MCF 10A (cell line): ENCODE results near the gene PPP2R5E. TPM values are rescaled to one million over a fixed set of nuclear protein-coding genes. Genes with fewer than 3 reads are reported as not detected.

Source experiments
- BruUV-seq: library from RNA; stranded (reverse); fragments of 400-500 nt; replicated peaks from 2 replicates; lab custom pipeline; 2021; lab: Mats Ljungman, UMichigan
- CTCF ChIA-PET: fragments of 300-600 bp; sonication (Branson Sonifier 250); formaldehyde crosslinking; extraction: SDS; loops from one replicate; lab custom pipeline; 2021; ENCODE audit warnings: antibody characterized with exemption, inconsistent platforms; lab: Yijun Ruan, JAX
- POLR2A ChIA-PET: fragments of 300-600, 350-650 bp; sonication (Branson Sonifier 250); formaldehyde crosslinking; extraction: SDS; loops from one replicate; lab custom pipeline; 2020; ENCODE audit warnings: antibody characterized with exemption, inconsistent platforms; lab: Yijun Ruan, JAX
- DNase-seq: peaks from one replicate; pipeline ENCODE4 v3.0.0-alpha.2; 2018; ENCODE audit not compliant: unreplicated experiment
- H3K27ac Mint-ChIP-seq: one replicate; pipeline ENCODE4 v1.8.0; 2022; ENCODE audit warnings: mild to moderate bottlenecking, low read depth, mixed read lengths; ENCODE audit not compliant: unreplicated experiment
- H3K27me3 Mint-ChIP-seq: one replicate; pipeline ENCODE4 v1.8.0; 2022; ENCODE audit warnings: mixed read lengths; ENCODE audit not compliant: insufficient read depth, unreplicated experiment
- H3K36me3 Mint-ChIP-seq: one replicate; pipeline ENCODE4 v1.8.0; 2022; ENCODE audit warnings: mild to moderate bottlenecking, moderate library complexity, mixed read lengths; ENCODE audit not compliant: insufficient read depth, unreplicated experiment
- H3K4me1 Mint-ChIP-seq: one replicate; pipeline ENCODE4 v1.8.0; 2022; ENCODE audit warnings: mixed read lengths; ENCODE audit not compliant: insufficient read depth, unreplicated experiment
- H3K4me3 Mint-ChIP-seq: one replicate; pipeline ENCODE4 v1.8.0; 2022; ENCODE audit warnings: mild to moderate bottlenecking, moderate library complexity, mixed read lengths; ENCODE audit not compliant: unreplicated experiment
- H3K9me3 Mint-ChIP-seq: one replicate; pipeline ENCODE4 v1.8.0; 2022; ENCODE audit warnings: mixed read lengths; ENCODE audit not compliant: unreplicated experiment
- CTCF ChIP-seq: fragments of 200-600 bp; IDR thresholded peaks from one replicate; pipeline ENCODE4 v1.8.0; 2022; ENCODE audit warnings: antibody characterized with exemption, mild to moderate bottlenecking; ENCODE audit not compliant: unreplicated experiment
- intact Hi-C: fragments of 100-400 bp; cut with micrococcal nuclease; formaldehyde crosslinking; loops from 2 replicates; pipeline ENCODE4 v1.14.1; 2022
- total RNA-seq: library from RNA; stranded (reverse); gene quantifications from 2 replicates; pipeline ENCODE4 v1.2.3, GENCODE V29; 2022

The PPP2R5E gene
- total RNA-seq, 1 experiment from 2014 or later: 49.7 TPM

GRCh38 chr14:63452796-63453195 is 90.4 kb downstream of the PPP2R5E start:
- no TSS peak for BruUV-seq
- no peak for TF ChIP-seq CTCF
- H3K27ac Mint-ChIP-seq: no peak overlapping the region
- POLR2A ChIA-PET: interaction anchor here (0.7 to 2.4 kb wide), 6 partner anchors 15 to 90 kb away, joined by 3 to 14 read pairs (median 4); partner anchors contain the start of gene PPP2R5E
- H3K4me1 Mint-ChIP-seq: peaks cover 21% of the 10 kb centered on the region
- H3K36me3 Mint-ChIP-seq: peaks cover 14% of the 10 kb centered on the region
- H3K4me3 Mint-ChIP-seq: no peak overlapping the region
- H3K9me3 Mint-ChIP-seq: no peaks in the 10 kb centered on the region
- no peaks in the 10 kb centered on the region for H3K27me3 Mint-ChIP-seq
- no peak for DNase-seq
- intact Hi-C loops: no loop called here
- CTCF ChIA-PET: interaction anchor here (0.7 kb wide), 1 partner anchor 162 kb away, joined by 3 read pairs; no protein-coding TSS in a partner anchor

DNA sequence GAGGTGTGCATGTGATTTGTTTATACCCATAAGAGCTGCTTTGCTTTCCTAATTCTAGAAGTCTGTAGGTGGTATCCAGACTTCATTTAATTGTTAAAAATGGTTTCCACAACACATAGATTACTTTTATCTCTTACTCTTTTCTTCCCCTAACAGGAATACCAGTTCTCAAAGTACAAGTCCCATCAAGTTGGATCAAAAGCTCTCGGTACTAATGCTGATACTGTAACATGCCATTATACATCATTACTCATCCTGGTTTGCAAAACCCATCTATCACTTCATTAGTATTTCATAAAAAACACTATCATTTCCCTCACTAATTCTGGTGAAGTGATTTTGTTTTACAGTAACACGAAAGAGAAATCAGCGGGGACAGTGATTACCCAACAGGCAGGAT is 94.3 kb downstream of the PPP2R5E start:
- CTCF ChIA-PET: no interaction called here
- Mint-ChIP-seq H3K27me3 (no peaks in the 10 kb centered on the region), H3K4me3 (no peak overlapping the region), H3K9me3 (no peaks in the 10 kb centered on the region), H3K4me1 (peaks cover 17% of the 10 kb centered on the region), H3K27ac (no peak overlapping the region), H3K36me3 (peaks cover 14% of the 10 kb centered on the region)
- POLR2A ChIA-PET: interaction anchor here (0.6 to 2.0 kb wide), 3 partner anchors 9 to 94 kb away, joined by 3 to 9 read pairs (median 6); partner anchors contain the start of gene PPP2R5E
- intact Hi-C loops: no loop called here
- no peak for TF ChIP-seq CTCF
- no peak for DNase-seq
- BruUV-seq: no TSS peak

GRCh38 chr14:63444588-63444987 is 98.6 kb downstream of the PPP2R5E start:
- no TSS peak for BruUV-seq
- POLR2A ChIA-PET: interaction anchor here (1.8 kb wide), 1 partner anchor 27 kb away, joined by 4 read pairs; no protein-coding TSS in a partner anchor
- CTCF ChIA-PET: no interaction called here
- intact Hi-C loops: no loop called here
- Mint-ChIP-seq H3K9me3 (no peaks in the 10 kb centered on the region), H3K4me1 (peaks cover 9% of the 10 kb centered on the region), H3K27ac (no peak overlapping the region), H3K4me3 (no peak overlapping the region), H3K27me3 (no peaks in the 10 kb centered on the region), H3K36me3 (no peaks in the 10 kb centered on the region)
- TF ChIP-seq CTCF: no peak
- DNase-seq: no peak

DNA sequence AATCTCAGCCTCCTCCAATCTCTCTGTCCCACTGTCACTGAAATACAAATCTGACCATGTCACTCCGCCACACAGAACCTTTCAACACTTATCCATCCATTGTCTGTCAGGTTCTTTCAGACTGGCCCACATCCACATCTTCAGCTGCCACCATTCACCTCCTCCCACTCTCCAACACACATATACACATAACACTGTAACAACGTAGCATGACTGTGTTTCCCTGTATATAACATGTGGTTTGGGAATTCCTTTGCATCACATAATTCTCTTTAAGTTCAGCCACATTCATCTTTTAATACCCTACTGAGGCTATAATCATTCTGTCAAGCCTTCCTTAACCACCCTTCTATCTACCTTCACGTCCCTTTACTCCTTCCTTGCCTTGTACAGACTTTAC is 99.2 kb downstream of the PPP2R5E start:
- H3K36me3 Mint-ChIP-seq: no peaks in the 10 kb centered on the region
- intact Hi-C loops: no loop called here
- ChIA-PET CTCF (no interaction called here), POLR2A (interaction anchor here (1.8 kb wide), 1 partner anchor 28 kb away, joined by 4 read pairs; no protein-coding TSS in a partner anchor)
- DNase-seq: no peak
- TF ChIP-seq CTCF: no peak
- H3K9me3 Mint-ChIP-seq: no peaks in the 10 kb centered on the region
- peaks cover 9% of the 10 kb centered on the region for H3K4me1 Mint-ChIP-seq
- no peak overlapping the region for H3K4me3 Mint-ChIP-seq
- BruUV-seq: no TSS peak
- H3K27ac Mint-ChIP-seq: peak overlapping the region; percentile 32
- H3K27me3 Mint-ChIP-seq: no peaks in the 10 kb centered on the region
